ENCODE measurements around the gene WDR6. TPM values are rescaled to one million over a fixed set of nuclear protein-coding genes. Genes with fewer than 3 reads are reported as not detected.

The WDR6 gene
- total RNA-seq, 1 donor from 2014 or later, result 131 TPM

GRCh38 chr3:49054344-49054862 lies 47.2 kb downstream of the WDR6 start:
- Histone ChIP-seq H3K36me3 (peaks cover 5% of the 10 kb centered on the region), H3K4me2 (no peak overlapping the region), H3K9me3 (ENCODE audit: low read depth) (no peaks in the 10 kb centered on the region), H3K27me3 (no peaks in the 10 kb centered on the region), H3K4me1 (no peaks in the 10 kb centered on the region), H3K4me3 (no peak overlapping the region), H2AFZ (replicated peaks) (no peak overlapping the region), H4K20me1 (ENCODE audit: low read depth) (peaks cover 19% of the 10 kb centered on the region), H3K79me2 (ENCODE audit: low read depth) (peaks cover 30% of the 10 kb centered on the region), H3K27ac (no peak overlapping the region), H3F3A (ENCODE audit: low read depth) (no peaks in the 10 kb centered on the region), H3K9ac (no peak overlapping the region)
- H3K36me3 Mint-ChIP-seq, result peaks cover 46% of the 10 kb centered on the region
- DNase-seq (ENCODE audit: low spot score), result no peak
- no peak overlapping the region for H3K4me3 Mint-ChIP-seq
- H3K4me1 Mint-ChIP-seq, result no peaks in the 10 kb centered on the region
- H3K9me3 Mint-ChIP-seq, result no peaks in the 10 kb centered on the region
- no peaks in the 10 kb centered on the region for H3K27me3 Mint-ChIP-seq (ENCODE audit: insufficient read depth, low read depth)
- no peak overlapping the region for H3K27ac Mint-ChIP-seq
- TF ChIP-seq EZH2phosphoT487 (IDR thresholded peaks at IDR 0.05), result no peak
- TF ChIP-seq, protein P1, sequence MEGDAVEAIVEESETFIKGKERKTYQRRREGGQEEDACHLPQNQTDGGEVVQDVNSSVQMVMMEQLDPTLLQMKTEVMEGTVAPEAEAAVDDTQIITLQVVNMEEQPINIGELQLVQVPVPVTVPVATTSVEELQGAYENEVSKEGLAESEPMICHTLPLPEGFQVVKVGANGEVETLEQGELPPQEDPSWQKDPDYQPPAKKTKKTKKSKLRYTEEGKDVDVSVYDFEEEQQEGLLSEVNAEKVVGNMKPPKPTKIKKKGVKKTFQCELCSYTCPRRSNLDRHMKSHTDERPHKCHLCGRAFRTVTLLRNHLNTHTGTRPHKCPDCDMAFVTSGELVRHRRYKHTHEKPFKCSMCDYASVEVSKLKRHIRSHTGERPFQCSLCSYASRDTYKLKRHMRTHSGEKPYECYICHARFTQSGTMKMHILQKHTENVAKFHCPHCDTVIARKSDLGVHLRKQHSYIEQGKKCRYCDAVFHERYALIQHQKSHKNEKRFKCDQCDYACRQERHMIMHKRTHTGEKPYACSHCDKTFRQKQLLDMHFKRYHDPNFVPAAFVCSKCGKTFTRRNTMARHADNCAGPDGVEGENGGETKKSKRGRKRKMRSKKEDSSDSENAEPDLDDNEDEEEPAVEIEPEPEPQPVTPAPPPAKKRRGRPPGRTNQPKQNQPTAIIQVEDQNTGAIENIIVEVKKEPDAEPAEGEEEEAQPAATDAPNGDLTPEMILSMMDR (IDR thresholded peaks at IDR 0.05), result no peak

DNA sequence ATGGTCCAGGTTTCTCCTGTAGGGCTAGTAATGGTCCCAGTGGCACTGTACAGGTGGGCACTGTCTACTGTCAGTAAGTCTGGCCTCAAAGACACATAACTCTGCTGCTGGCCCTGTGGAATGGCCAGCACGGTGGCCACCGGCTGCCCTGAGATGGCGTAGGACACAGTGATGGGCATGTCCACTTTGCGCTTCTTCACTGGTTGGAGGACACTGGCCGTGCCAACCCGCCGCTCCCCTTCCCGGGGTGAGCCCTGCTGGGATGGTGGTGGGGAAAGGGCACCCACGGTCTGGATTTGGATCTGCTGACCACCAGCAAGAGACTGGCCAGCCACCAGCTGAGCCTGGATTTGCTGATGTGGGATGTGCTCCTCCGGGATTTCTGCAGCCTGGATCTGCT lies 50.1 kb downstream of the WDR6 start:
- Histone ChIP-seq H3K79me2 (ENCODE audit: low read depth) (peaks cover 45% of the 10 kb centered on the region), H3F3A (ENCODE audit: low read depth) (no peaks in the 10 kb centered on the region), H3K9ac (no peak overlapping the region), H3K4me1 (no peaks in the 10 kb centered on the region), H3K4me2 (no peak overlapping the region), H3K4me3 (no peak overlapping the region), H3K9me3 (ENCODE audit: low read depth) (no peaks in the 10 kb centered on the region), H3K27me3 (no peaks in the 10 kb centered on the region), H2AFZ (replicated peaks) (no peak overlapping the region), H4K20me1 (ENCODE audit: low read depth) (peaks cover 3% of the 10 kb centered on the region), H3K36me3 (no peaks in the 10 kb centered on the region), H3K27ac (no peak overlapping the region)
- no peak overlapping the region for H3K27ac Mint-ChIP-seq
- no peak for DNase-seq (ENCODE audit: low spot score)
- H3K4me3 Mint-ChIP-seq, result no peak overlapping the region
- no peaks in the 10 kb centered on the region for H3K9me3 Mint-ChIP-seq
- no peaks in the 10 kb centered on the region for H3K4me1 Mint-ChIP-seq
- TF ChIP-seq EZH2 (IDR thresholded peaks at IDR 0.05) (no peak), EZH2phosphoT487 (IDR thresholded peaks at IDR 0.05) (no peak)
- TF ChIP-seq, protein P1 (IDR thresholded peaks at IDR 0.05), result no peak
- peaks cover 3% of the 10 kb centered on the region for H3K27me3 Mint-ChIP-seq (ENCODE audit: insufficient read depth, low read depth)
- peaks cover 31% of the 10 kb centered on the region for H3K36me3 Mint-ChIP-seq

GRCh38 chr3:49058011-49058410 lies 50.8 kb downstream of the WDR6 start:
- H3K9ac ChIP-seq, result no peak overlapping the region
- no peak for DNase-seq (ENCODE audit: low spot score)
- no peak overlapping the region for H2AFZ ChIP-seq (replicated peaks)
- H3K27me3 ChIP-seq, result no peaks in the 10 kb centered on the region
- H3K9me3 Mint-ChIP-seq, result no peaks in the 10 kb centered on the region
- H3K4me1 ChIP-seq, result no peaks in the 10 kb centered on the region
- H3K4me3 ChIP-seq, result no peak overlapping the region
- H3K4me1 Mint-ChIP-seq, result no peaks in the 10 kb centered on the region
- peaks cover 28% of the 10 kb centered on the region for H3K36me3 Mint-ChIP-seq
- no peaks in the 10 kb centered on the region for H3K9me3 ChIP-seq (ENCODE audit: low read depth)
- no peak overlapping the region for H3K4me3 Mint-ChIP-seq
- no peak overlapping the region for H3K4me2 ChIP-seq
- H3K27ac ChIP-seq, result no peak overlapping the region
- no peaks in the 10 kb centered on the region for H3F3A ChIP-seq (ENCODE audit: low read depth)
- no peaks in the 10 kb centered on the region for H3K36me3 ChIP-seq
- H3K27ac Mint-ChIP-seq, result peak overlapping the region; percentile 25
- peaks cover 46% of the 10 kb centered on the region for H3K79me2 ChIP-seq (ENCODE audit: low read depth)
- TF ChIP-seq, protein P1 (IDR thresholded peaks at IDR 0.05), result no peak
- no peak for TF ChIP-seq EZH2phosphoT487 (IDR thresholded peaks at IDR 0.05)
- TF ChIP-seq EZH2 (IDR thresholded peaks at IDR 0.05), result no peak
- H3K27me3 Mint-ChIP-seq (ENCODE audit: insufficient read depth, low read depth), result peaks cover 3% of the 10 kb centered on the region
- peaks cover 4% of the 10 kb centered on the region for H4K20me1 ChIP-seq (ENCODE audit: low read depth)

MicroRNAs within 50 kb of the gene (microRNA counts, 767-probe panel; counts per million panel counts)
- 11,672 counts per million, percentile 98 among the panel's probes with 10 or more counts for microRNA hsa-miR-191-5p
- microRNA hsa-miR-425-5p, result 460 counts per million, percentile 90 among the panel's probes with 10 or more counts

Small RNAs within 50 kb of the gene (microRNA-seq; reads per million reads assigned to microRNA genes)
- gene MIR191 (3,381 reads per million, percentile 97 among the genes with 10 or more reads in this experiment), gene MIR425 (897 reads per million, percentile 93 among the genes with 10 or more reads in this experiment)

Small RNAs within 50 kb of the gene (small RNA-seq; reads per million reads assigned to genes)
- 1,389 reads per million, percentile 99 among the genes with 10 or more reads in this experiment for gene MIR191
- 11.5 reads per million, percentile 96 among the genes with 10 or more reads in this experiment for gene MIR425

Other genes with a start within 250 kb of the WDR6 start
- 21.6 and 25.0 TPM in 2 replicates for gene PRKAR2A, start 159.5 kb upstream of the WDR6 start, total RNA-seq (ENCODE audit: low replicate concordance)
- gene SLC25A20, start 108.5 kb upstream of the WDR6 start, total RNA-seq (ENCODE audit: low replicate concordance), result 4.3 and 12.5 TPM in 2 replicates
- 81.6 and 101 TPM in 2 replicates for gene ARIH2, start 88.5 kb upstream of the WDR6 start, total RNA-seq (ENCODE audit: low replicate concordance)
- gene P4HTM, start 17.1 kb upstream of the WDR6 start, total RNA-seq (ENCODE audit: low replicate concordance), result 15.3 and 34.6 TPM in 2 replicates
- 32.9 and 57.4 TPM in 2 replicates for gene DALRD3, start 11.2 kb downstream of the WDR6 start, total RNA-seq (ENCODE audit: low replicate concordance)
- 26.2 and 36.8 TPM in 2 replicates for gene NDUFAF3, start 14.7 kb downstream of the WDR6 start, total RNA-seq (ENCODE audit: low replicate concordance)
- gene IMPDH2, start 22.0 kb downstream of the WDR6 start, total RNA-seq (ENCODE audit: low replicate concordance), result 271 and 313 TPM in 2 replicates
- 167 and 208 TPM in 2 replicates for gene QRICH1, start 86.7 kb downstream of the WDR6 start, total RNA-seq (ENCODE audit: low replicate concordance)
- 240 and 347 TPM in 2 replicates for gene QARS1, start 97.4 kb downstream of the WDR6 start, total RNA-seq (ENCODE audit: low replicate concordance)
- gene USP19, start 113.4 kb downstream of the WDR6 start, total RNA-seq (ENCODE audit: low replicate concordance), result 36.0 and 60.6 TPM in 2 replicates
- gene LAMB2, start 125.7 kb downstream of the WDR6 start, total RNA-seq (ENCODE audit: low replicate concordance), result 75.4 and 137 TPM in 2 replicates
- gene CCDC71, start 158.9 kb downstream of the WDR6 start, total RNA-seq (ENCODE audit: low replicate concordance), result 18.8 and 41.9 TPM in 2 replicates
- gene KLHDC8B, start 164.2 kb downstream of the WDR6 start, total RNA-seq (ENCODE audit: low replicate concordance), result 14.8 and 45.1 TPM in 2 replicates

Measured in neural progenitor cell (in vitro differentiated cells).